ENCODE results near the gene LRMDA. TPM values are rescaled to one million over a fixed set of nuclear protein-coding genes. Genes with fewer than 3 reads are reported as not detected.

LRMDA gene
- total and polyA plus RNA-seq, 2 of the 8 experiments (the other 6 are each of a cell fraction or from before 2014, with no cell fraction given): 0.86 to 2.8 TPM

GRCh38 chr10:75705426-75705825 is 274.0 kb downstream of the LRMDA start:
- no peak overlapping the region for H3K4me2 ChIP-seq (ENCODE audit: insufficient read depth in 1 of 2, low read depth in 2 of 2, low read length in 2 of 2)
- POLR2A ChIA-PET (ENCODE audit: partially characterized antibody): no interaction called here

More at GRCh38 chr10:75705426-75705825, 274.0 kb downstream of the LRMDA start:
- Histone ChIP-seq H4K8ac (ENCODE audit: extremely low read depth, insufficient read depth, low read length) (no peak overlapping the region), H3K18ac (ENCODE audit: extremely low read depth, low read length) (no peak overlapping the region), H3K27me3 (replicated peaks in 1 of 4; ENCODE audit: control insufficient read depth in 3 of 4, extremely low read depth in 1 of 4, insufficient read depth in 3 of 4, low read length in 3 of 4) (no peaks in the 10 kb centered on the region), H2BK120ac (replicated peaks; ENCODE audit: low read depth, low read length) (no peak overlapping the region), H2AFZ (ENCODE audit: low read length) (no peak overlapping the region), H4K91ac (replicated peaks; ENCODE audit: insufficient read length, low read length) (no peak overlapping the region), H3K79me1 (ENCODE audit: low read depth, low read length) (no peaks in the 10 kb centered on the region), H3K4ac (replicated peaks; ENCODE audit: insufficient read length, low read depth, low read length) (no peak overlapping the region), H3K36me3 (ENCODE audit: control insufficient read depth in 2 of 4, insufficient read depth in 4 of 4, low read length in 3 of 4) (no peaks in the 10 kb centered on the region), H2BK20ac (ENCODE audit: low read length) (no peak overlapping the region), H4K20me1 (replicated peaks in 1 of 2; ENCODE audit: control insufficient read depth in 1 of 2, insufficient read depth in 2 of 2, low read length in 2 of 2) (no peaks in the 10 kb centered on the region), H4K5ac (ENCODE audit: insufficient read length, low read depth, low read length) (no peak overlapping the region), H3K56ac (replicated peaks; ENCODE audit: insufficient read length, low read depth, low read length) (no peak overlapping the region), H3K79me2 (ENCODE audit: control insufficient read depth in 1 of 2, insufficient read depth in 2 of 2, low read length in 2 of 2) (no peaks in the 10 kb centered on the region), H3K27ac (ENCODE audit: low read depth, low read length) (no peak overlapping the region), H3K4me1 (replicated peaks in 1 of 4; ENCODE audit: control insufficient read depth in 3 of 4, insufficient read depth in 4 of 4, low read length in 3 of 4) (peaks cover 2 to 20% (median 15%) of the 10 kb centered on the region in 4 experiments; a peak in 4 of 7 replicates), H3K14ac (ENCODE audit: insufficient read length) (no peak overlapping the region), H2BK15ac (ENCODE audit: low read length) (no peak overlapping the region), H3K23me2 (ENCODE audit: low read depth, low read length) (no peaks in the 10 kb centered on the region), H2AK5ac (ENCODE audit: low read depth, low read length) (no peak overlapping the region), H2BK5ac (ENCODE audit: low read depth, low read length) (no peak overlapping the region), H2BK12ac (ENCODE audit: low read depth, low read length) (no peak overlapping the region), H3K9ac (replicated peaks in 1 of 4; ENCODE audit: extremely low read depth in 1 of 4, low read depth in 3 of 4, low read length in 3 of 4) (no peak overlapping the region), H3K4me3 (ENCODE audit: extremely low read depth in 1 of 4, insufficient read depth in 2 of 4, low read depth in 3 of 4, low read length in 4 of 4) (no peak overlapping the region), H3K23ac (ENCODE audit: insufficient read length) (no peak overlapping the region), H3K9me3 (ENCODE audit: insufficient read depth in 2 of 2, low read depth in 1 of 2, low read length in 1 of 2) (no peaks in the 10 kb centered on the region)
- no peak for TF ChIP-seq JUND (IDR thresholded peaks at IDR 0.05; ENCODE audit: low read length)
- FAIRE-seq: no peak
- 90 to 100% methylated on average over 1 to 5 of the region's 5 CpGs for WGBS, 2 experiments (ENCODE audit: extremely low coverage in 1 of 2, insufficient coverage in 1 of 2, insufficient read length in 1 of 2, insufficient replicate concordance in 2 of 2, low coverage in 1 of 2, low lambda C conversion rate in 2 of 2, missing lambda C conversion rate in 1 of 2)
- no peak for DNase-seq (ENCODE audit: low read depth in 1 of 2, low spot score in 2 of 2)
- CTCF ChIA-PET (ENCODE audit: partially characterized antibody): interaction anchor here (0.6 kb wide), 1 partner anchor 215 kb away, joined by 3 read pairs; no protein-coding TSS in a partner anchor
